VCaP (cell line): ENCODE data around the gene FOXD4L6.
"Not testable (repeated sequence)": the region's sequence is repeated elsewhere in the genome, so short reads cannot be mapped to it uniquely, and the experiment has no call there.

Experiments
- H3K27ac ChIP-seq: fragments of 450-650 bp; 2 replicates; pipeline ENCODE4 v1.5.1; 2017

FOXD4L6 gene

GRCh38 chr9:41128581-41128980, at the start of gene FOXD4L6:
FOXD4L6 (minus strand) TSS chr9:41128681; CDS start chr9:41128383, 298 bp downstream.
- not testable (repeated sequence) for H3K27ac ChIP-seq

DNA sequence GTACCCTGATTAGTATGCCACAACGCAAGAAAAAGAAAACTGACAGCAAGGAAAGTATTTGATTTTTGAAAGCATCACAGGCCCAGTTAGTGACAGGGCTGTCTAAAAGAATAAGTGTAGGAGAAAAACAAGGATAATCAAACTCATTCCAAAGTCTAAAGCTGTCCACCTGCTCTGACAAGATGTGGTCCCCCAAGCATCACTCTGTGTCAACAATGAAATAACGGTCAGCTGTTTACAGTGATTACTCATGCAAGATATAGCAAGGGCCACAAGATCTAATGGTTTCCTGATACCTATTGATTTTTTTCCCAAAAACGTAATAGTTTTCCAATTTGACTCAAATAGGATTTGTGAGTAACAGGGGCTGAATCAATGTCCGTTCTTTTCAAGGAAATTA, 46.5 kb upstream of the FOXD4L6 start:
- not testable (repeated sequence) for H3K27ac ChIP-seq

DNA sequence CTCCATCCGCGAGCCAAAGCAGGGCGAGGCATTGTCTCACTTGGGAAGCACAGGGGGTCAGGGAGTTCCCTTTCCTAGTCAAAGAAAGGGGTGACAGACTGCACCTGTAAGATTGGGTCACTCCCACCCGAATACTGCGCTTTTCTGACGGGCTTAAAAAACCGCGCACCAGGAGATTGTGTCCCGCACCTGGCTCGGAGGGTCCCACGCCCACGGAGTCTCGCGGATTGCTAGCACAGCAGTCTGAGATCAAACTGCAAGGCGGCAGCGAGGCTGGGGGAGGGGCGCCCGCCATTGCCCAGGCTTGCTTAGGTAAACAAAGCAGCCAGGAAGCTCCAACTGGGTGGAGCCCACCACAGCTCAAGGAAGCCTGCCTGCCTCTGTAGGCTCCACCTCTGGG, 21.6 kb upstream of the FOXD4L6 start:
- H3K27ac ChIP-seq = not testable (repeated sequence)

- not testable (repeated sequence) for H3K27ac ChIP-seq
Measured at GRCh38 chr9:41141878-41142277, 13.4 kb upstream of the FOXD4L6 start.

GRCh38 chr9:41126746-41127446, 1.6 kb downstream of the FOXD4L6 start:
- not testable (repeated sequence) for H3K27ac ChIP-seq

DNA sequence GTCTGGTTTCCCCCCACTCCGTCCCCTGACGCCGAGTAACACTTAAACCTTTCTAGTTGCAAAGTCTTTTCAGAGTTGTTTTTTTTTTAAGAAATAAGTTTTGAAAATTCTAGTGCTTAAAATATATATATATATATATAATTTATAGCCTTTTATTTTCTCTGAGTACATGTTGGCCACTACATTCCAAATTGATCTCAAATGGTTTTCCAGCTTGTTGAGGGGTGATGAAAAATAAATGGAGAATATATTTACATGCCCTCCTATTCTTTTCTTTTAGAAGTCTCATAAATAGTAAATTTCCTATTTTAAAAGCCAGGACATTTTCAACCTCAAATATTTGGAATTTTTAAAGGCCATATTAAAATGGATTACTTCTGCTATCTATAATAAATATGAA, 2.5 kb downstream of the FOXD4L6 start:
- not testable (repeated sequence) for H3K27ac ChIP-seq

DNA sequence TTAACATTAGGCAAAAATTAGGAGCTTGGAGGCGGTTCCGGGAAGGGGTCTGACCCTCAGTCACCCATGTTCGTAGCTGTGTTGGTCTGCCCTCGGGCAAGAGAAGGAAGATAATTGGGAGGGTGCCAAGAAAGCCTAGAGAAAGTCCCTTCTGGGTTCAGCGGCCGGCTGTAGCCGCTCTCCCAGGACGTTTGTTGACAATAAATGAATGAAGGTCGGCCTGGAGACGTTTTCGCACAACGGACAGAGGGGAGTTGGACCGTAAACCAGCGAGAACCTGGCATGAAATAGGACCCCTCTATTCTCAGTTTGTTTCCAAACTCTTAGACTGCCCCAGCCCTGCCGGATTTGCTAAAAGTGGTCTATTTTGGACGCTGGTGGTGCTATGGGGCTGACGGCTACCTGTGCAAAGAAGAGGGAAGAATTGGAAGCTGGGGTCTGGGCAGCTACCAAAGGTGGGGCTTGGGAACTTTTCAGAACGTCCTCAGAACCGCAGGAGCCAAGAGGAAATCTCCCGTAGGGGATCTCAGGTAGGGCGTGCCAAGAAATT, 3.3 kb downstream of the FOXD4L6 start:
- not testable (repeated sequence) for H3K27ac ChIP-seq

DNA sequence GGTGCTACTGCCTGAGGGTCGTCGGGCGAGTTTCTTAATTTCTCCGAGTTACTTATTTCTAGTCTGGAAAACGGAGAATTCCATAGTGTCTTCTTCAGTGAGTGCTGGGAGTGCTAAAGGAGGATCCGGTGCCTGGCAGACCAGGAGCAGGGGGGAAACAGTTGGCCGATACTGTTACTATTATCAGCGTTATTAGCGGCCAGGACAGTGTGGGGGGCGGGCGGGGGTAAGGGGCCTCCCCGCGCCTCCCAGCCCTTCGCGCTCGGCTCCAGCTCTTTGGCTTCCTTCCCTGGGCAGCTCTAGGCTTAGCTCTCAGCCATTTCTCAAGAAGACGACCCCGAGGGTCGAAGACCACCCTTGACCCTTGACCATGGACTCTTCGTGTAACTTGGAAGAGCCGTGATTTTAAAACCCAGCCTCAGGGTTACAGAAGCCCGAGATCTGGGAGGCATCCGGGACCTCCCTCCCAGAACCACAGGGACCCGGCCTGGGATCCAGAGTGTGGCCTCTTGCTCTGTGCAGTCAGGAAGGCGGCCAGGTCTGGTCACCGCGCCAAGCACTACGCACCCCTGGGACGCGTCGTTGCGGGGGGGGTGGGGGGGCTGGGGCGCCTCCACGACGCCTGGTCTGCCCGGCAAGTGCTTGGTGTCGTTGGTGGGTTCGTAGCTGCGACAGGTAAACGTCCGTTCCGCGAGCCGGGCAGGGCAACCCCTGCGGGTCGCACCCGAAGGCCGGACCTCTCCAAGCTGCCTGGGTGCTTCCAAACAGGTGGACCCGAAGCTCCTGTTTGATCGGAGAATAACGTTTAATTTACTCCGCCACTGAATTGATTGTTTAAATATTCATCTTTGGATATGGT, 4.0 kb downstream of the FOXD4L6 start:
- not testable (repeated sequence) for H3K27ac ChIP-seq

- H3K27ac ChIP-seq = not testable (repeated sequence)
Measured at GRCh38 chr9:41123812-41124211, 4.7 kb downstream of the FOXD4L6 start.

- not testable (repeated sequence) for H3K27ac ChIP-seq
Measured at GRCh38 chr9:41123396-41123795, 5.1 kb downstream of the FOXD4L6 start.

DNA sequence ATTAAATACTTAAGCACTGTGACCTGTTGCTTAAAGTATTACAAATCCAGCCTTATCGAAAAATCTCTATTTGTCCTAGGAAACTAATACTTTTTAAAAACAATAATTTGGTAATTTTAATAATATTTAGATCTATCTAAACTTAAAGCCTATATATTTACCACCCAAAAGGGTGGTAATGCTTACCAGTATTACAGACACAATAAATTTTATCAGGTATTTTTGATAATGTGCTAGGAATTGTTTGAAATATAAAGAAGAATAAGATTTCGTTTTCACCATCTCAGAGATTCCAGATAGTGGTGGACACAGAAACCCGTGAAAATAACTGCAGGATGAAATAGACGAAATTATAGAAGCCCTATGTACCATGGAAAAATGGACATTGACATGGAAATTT, 7.8 kb downstream of the FOXD4L6 start:
- H3K27ac ChIP-seq = not testable (repeated sequence)

GRCh38 chr9:41119719-41120118, 8.8 kb downstream of the FOXD4L6 start:
- H3K27ac ChIP-seq = not testable (repeated sequence)

DNA sequence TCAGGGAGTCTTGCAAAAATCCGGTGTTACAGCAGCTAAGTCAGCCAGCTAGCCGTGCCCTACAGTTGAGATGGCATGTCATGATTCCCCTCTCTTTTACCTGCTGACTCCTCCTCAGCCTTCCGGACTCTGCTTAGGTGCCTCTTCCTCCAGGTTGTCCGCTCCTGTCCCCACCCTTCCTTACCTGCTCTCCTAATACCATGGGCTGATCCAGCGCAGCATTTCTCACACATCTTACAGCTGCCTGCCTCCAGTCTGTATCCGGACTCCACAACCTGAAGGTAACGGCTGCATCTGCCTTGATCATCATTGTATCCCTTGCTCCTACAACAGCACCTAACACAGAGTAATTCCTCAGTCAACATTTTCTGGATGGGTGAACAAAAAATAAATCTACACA, 9.2 kb downstream of the FOXD4L6 start:
- H3K27ac ChIP-seq = not testable (repeated sequence)

DNA sequence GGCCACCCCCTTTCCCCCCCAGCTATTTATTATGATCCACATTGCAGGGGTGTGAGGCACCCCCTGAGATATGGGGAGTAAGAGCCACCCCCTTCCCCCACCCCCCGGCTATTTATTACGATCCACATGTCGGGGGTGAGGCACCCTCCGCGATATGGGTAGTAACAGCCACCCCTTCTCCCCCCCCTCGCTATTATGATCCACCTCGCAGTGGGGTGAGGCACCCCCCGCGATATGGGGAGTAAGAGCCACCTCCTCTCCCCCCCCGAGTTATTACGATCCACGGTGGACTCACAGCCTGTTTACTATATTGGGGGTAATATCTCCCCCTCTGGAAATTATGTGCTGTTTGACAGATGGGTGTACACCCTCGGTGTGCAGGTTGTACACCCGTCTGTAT, 15.1 kb downstream of the FOXD4L6 start:
- H3K27ac ChIP-seq = not testable (repeated sequence)

DNA sequence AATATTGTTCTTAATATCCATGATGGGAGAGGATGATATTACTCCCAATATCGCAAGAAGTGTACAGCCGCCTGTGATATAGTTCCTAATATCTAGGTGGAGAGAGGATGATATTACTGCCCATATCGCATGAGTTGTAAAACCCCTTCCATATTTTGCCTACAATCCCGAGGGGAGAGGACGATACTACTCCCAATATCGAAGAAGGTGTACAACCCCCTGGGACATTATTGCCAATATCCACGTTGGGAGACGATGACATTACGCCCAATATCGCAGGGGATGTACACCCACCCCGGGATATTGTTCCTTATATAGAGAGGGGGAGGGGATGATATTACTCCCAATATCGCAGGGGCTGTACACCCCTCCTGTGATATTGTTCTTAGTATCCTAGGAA, 17.1 kb downstream of the FOXD4L6 start:
- H3K27ac ChIP-seq = not testable (repeated sequence)

- not testable (repeated sequence) for H3K27ac ChIP-seq
Measured at GRCh38 chr9:41110913-41111312, 17.6 kb downstream of the FOXD4L6 start.

GRCh38 chr9:41109253-41109652, 19.2 kb downstream of the FOXD4L6 start:
- H3K27ac ChIP-seq = not testable (repeated sequence)

GRCh38 chr9:41108816-41109215, 19.7 kb downstream of the FOXD4L6 start:
- not testable (repeated sequence) for H3K27ac ChIP-seq

DNA sequence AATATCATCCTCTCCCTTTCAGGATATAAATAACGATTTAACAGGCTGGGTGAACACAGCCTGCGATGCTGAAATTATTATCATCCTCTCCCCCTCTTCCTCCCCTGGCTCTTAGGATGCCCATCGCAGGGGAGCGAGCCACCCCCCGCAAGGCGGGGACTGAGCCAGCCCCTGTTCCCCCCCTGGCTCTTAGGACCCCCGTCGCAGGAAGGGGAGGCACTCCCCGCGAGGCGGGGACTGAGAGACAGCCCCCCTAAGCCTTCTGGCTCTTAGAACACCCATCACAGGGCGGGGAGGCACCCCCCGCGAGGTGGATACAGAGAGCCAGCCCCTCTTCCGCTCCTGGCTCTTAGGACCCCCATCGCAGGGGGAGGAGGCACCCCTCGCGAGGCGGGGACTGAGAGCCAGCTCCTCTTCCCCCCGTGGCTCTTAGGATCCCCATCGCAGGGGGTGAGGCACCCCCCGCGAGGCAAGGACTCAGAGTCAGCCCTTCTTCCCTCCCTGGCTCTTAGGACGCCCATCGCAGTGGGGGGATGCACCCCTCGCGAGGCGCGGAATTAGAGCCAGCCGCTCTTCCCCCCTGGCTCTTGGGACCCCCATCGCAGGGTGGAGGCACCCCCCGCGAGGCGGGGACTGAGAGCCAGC, 21.9 kb downstream of the FOXD4L6 start:
- H3K27ac ChIP-seq = not testable (repeated sequence)

GRCh38 chr9:41105557-41106253, 22.8 kb downstream of the FOXD4L6 start:
- H3K27ac ChIP-seq = not testable (repeated sequence)

- H3K27ac ChIP-seq = not testable (repeated sequence)
Measured at GRCh38 chr9:41104542-41104941, 23.9 kb downstream of the FOXD4L6 start.

- H3K27ac ChIP-seq = not testable (repeated sequence)
Measured at GRCh38 chr9:41100508-41100907, 28.0 kb downstream of the FOXD4L6 start.
